GM18502 (cell line): Measurements from ENCODE around the gene MFSD6L.
"Not testable (repeated sequence)": the region's sequence is repeated elsewhere in the genome, so short reads cannot be mapped to it uniquely, and the experiment has no call there.

ENCODE experiments used
- ATAC-seq: cut with Tn5 transposase; IDR thresholded peaks from one replicate; pipeline ENCODE4 v1.9.1; 2021; ENCODE audit warnings: mild to moderate bottlenecking; ENCODE audit not compliant: unreplicated experiment, poor library complexity

MFSD6L gene

GRCh38 chr17:8826808-8827435 lies 27.8 kb upstream of the MFSD6L start:
- no peak for ATAC-seq

- no peak for ATAC-seq
Observed at GRCh38 chr17:8825802-8826201, 26.6 kb upstream of the MFSD6L start.

- no peak for ATAC-seq
Observed at GRCh38 chr17:8823279-8823678, 24.1 kb upstream of the MFSD6L start.

GRCh38 chr17:8822401-8823035 lies 23.4 kb upstream of the MFSD6L start:
- ATAC-seq: no peak

- ATAC-seq: no peak
Observed at GRCh38 chr17:8821446-8822105, 22.4 kb upstream of the MFSD6L start.

- ATAC-seq: no peak
Observed at GRCh38 chr17:8820311-8821010, 21.3 kb upstream of the MFSD6L start.

- no peak for ATAC-seq
Observed at GRCh38 chr17:8818654-8819330, 19.6 kb upstream of the MFSD6L start.

GRCh38 chr17:8818047-8818446 lies 18.9 kb upstream of the MFSD6L start:
- no peak for ATAC-seq

- peak; percentile 91 for ATAC-seq
Observed at GRCh38 chr17:8806926-8807550, 7.9 kb upstream of the MFSD6L start.

- ATAC-seq: peak; percentile 22
Observed at GRCh38 chr17:8806253-8806925, 7.2 kb upstream of the MFSD6L start.

- ATAC-seq: not testable (repeated sequence)
Observed at GRCh38 chr17:8805396-8805795, 6.2 kb upstream of the MFSD6L start.

GRCh38 chr17:8803531-8804420 lies 4.6 kb upstream of the MFSD6L start:
- ATAC-seq: no peak

GRCh38 chr17:8801135-8801840 lies 2.1 kb upstream of the MFSD6L start:
- no peak for ATAC-seq

GRCh38 chr17:8800656-8801055 lies 1.5 kb upstream of the MFSD6L start:
- ATAC-seq: no peak

- no peak for ATAC-seq
Observed at GRCh38 chr17:8799570-8800212, 526 bp upstream of the MFSD6L start.

- no peak for ATAC-seq
Observed at GRCh38 chr17:8798176-8798845, 854 bp downstream of the MFSD6L start.

GRCh38 chr17:8797621-8798175 lies 1.5 kb downstream of the MFSD6L start:
- ATAC-seq: no peak
